Measurements from ENCODE around the gene ACOT13.

- TF ChIP-seq ZNF384 (IDR thresholded peaks at IDR 0.05), result no peak
- no peak for TF ChIP-seq FOXM1 (IDR thresholded peaks at IDR 0.05; ENCODE audit: borderline replicate concordance)
- no peak for TF ChIP-seq LEF1 (IDR thresholded peaks at IDR 0.05; ENCODE audit: borderline replicate concordance)
- TF ChIP-seq HDGF (IDR thresholded peaks at IDR 0.05; ENCODE audit: borderline replicate concordance), result no peak
- TF ChIP-seq NFRKB (IDR thresholded peaks at IDR 0.05), result no peak
- TF ChIP-seq BHLHE40 (IDR thresholded peaks at IDR 0.05; ENCODE audit: borderline replicate concordance), result no peak
- no peak for TF ChIP-seq CTBP1 (IDR thresholded peaks at IDR 0.05; ENCODE audit: borderline replicate concordance)
- TF ChIP-seq L3MBTL2 (conservative IDR thresholded peaks at IDR 0.05), result no peak
- TF ChIP-seq FOXK2 (IDR thresholded peaks at IDR 0.05), result no peak
- TF ChIP-seq SP1 (IDR thresholded peaks at IDR 0.05), result no peak
- TF ChIP-seq TARDBP (IDR thresholded peaks at IDR 0.05), result no peak
- no peak for TF ChIP-seq FOXA1 (IDR thresholded peaks at IDR 0.05)
- TF ChIP-seq SUZ12 (IDR thresholded peaks at IDR 0.05), result no peak
Measured at GRCh38 chr6:24646771-24647170, 20.1 kb upstream of the ACOT13 start.

Measured in HEK293T (cell line).